ENCODE data around the gene C1orf116. TPM values are rescaled to one million over a fixed set of nuclear protein-coding genes. Genes with fewer than 3 reads are reported as not detected.

The C1orf116 gene
- total and polyA plus RNA-seq, 4 donors = 0.27 to 0.79 (median 0.46) TPM

DNA sequence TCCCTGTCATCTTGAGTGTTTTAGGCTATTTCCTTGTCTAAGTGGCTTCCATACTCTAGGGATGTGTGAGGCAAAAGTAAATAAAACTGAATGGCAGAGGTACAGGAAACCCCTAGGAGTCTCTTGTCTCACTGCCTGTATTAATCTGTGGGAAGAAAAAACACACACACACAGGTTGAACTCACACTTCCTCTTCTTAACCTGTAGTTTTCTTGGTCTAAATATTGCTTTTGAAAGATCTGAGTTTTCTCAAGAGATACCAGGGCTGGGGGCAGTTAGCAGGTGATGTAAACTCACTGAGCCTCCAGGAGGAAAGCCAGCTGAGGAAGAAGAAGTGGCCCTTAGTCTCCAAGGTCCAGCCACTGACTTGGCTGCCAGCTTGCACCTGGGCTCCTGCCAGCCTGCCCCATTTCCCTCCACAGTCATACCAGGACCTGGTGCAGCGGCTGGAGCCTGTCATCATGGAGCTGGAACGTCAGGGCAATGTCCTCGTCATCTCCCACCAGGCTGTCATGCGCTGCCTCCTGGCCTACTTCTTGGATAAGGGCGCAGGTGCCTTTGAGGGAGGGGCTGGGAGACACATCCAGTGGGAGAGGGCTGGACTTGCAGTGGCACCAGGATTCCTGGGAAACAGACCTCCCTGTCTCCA is 37.4 kb upstream of the C1orf116 start:
- no peak overlapping the region for H3K9ac ChIP-seq (ENCODE audit: low read depth in 1 of 2, low read length in 2 of 2)
- H3K9me3 ChIP-seq (ENCODE audit: control insufficient read depth in 4 of 4, low read length in 3 of 4) = no peaks in the 10 kb centered on the region
- H3K27me3 ChIP-seq (ENCODE audit: control insufficient read depth in 4 of 4, insufficient read depth in 4 of 4, low read length in 3 of 4) = no peaks in the 10 kb centered on the region
- no peaks in the 10 kb centered on the region for H3K4me1 ChIP-seq (ENCODE audit: control insufficient read depth in 4 of 4, insufficient read depth in 4 of 4, low read length in 3 of 4)
- peaks cover 0 to 38% (median 20%) of the 10 kb centered on the region in 4 donors for H3K36me3 ChIP-seq (ENCODE audit: control insufficient read depth in 4 of 4, insufficient read depth in 3 of 4, low read depth in 1 of 4, low read length in 3 of 4)
- no peak overlapping the region for H3K4me3 ChIP-seq (ENCODE audit: low read depth in 1 of 3, low read length in 3 of 3)
- TF ChIP-seq, protein P1, sequence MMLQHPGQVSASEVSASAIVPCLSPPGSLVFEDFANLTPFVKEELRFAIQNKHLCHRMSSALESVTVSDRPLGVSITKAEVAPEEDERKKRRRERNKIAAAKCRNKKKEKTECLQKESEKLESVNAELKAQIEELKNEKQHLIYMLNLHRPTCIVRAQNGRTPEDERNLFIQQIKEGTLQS (IDR thresholded peaks at IDR 0.05) = no peak
- TF ChIP-seq HNF4A (conservative IDR thresholded peaks at IDR 0.05) (no peak), HNF4G (IDR thresholded peaks at IDR 0.05) (no peak), RAD21 (IDR thresholded peaks at IDR 0.05) (no peak), FOXA1 (IDR thresholded peaks at IDR 0.05) (no peak), SP1 (IDR thresholded peaks at IDR 0.05) (no peak)
- TF ChIP-seq, protein P2, sequence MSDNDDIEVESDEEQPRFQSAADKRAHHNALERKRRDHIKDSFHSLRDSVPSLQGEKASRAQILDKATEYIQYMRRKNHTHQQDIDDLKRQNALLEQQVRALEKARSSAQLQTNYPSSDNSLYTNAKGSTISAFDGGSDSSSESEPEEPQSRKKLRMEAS (IDR thresholded peaks at IDR 0.05) = no peak
- WGBS = 95% methylated on average over 5 of the region's 5 CpGs
- peak overlapping the region in 1 of 2 donors; percentile 29 for H3K27ac ChIP-seq (ENCODE audit: low read depth in 1 of 2, low read length in 2 of 2)
- DNase-seq (ENCODE audit: low spot score) = no peak

DNA sequence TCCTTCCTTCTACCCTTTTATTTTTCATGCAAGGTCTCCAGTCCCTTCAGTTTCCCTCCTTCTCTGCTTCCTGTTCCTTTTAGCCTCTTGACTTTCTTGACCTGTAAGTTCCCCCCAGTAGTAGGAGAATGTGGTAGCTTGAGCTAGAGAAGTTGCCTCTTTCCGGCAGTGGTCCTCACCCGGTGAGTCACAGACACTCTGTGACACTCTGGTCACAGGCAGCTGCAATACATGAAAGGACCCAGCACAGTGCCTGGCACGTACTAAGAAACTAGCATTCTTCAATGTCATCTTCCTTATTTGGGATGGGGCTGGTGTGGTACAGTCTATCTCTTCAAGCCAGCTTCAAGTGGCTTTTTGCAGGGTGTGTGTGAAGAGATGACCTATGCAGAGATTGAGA is 36.5 kb upstream of the C1orf116 start:
- no peaks in the 10 kb centered on the region for H3K9me3 ChIP-seq (ENCODE audit: control insufficient read depth in 4 of 4, low read length in 3 of 4)
- DNase-seq (ENCODE audit: low spot score) = no peak

DNA sequence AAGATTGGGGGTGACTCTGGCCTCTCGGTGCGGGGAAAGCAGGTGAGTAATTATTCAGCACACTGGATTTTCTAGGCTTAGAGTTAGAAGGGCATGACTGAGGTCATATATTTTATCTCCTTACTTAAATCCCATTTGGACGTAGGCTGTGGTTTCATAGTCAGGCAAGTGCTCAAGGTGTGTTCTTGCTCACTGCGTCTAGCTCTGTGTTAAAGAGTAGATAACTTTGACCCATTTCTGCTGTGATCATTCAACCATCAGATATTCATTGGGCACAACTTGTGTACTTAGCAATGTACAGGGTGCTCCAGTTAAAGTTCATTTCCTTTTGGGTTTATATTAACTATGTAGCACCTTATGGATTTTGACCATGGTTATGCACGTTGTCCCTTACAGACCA is 35.1 kb upstream of the C1orf116 start:
- Histone ChIP-seq H3K27ac (ENCODE audit: low read depth in 1 of 2, low read length in 2 of 2) (no peak overlapping the region), H3K9me3 (ENCODE audit: control insufficient read depth in 4 of 4, low read length in 3 of 4) (no peaks in the 10 kb centered on the region), H3K36me3 (ENCODE audit: control insufficient read depth in 4 of 4, insufficient read depth in 3 of 4, low read depth in 1 of 4, low read length in 3 of 4) (peaks cover 0 to 50% (median 27%) of the 10 kb centered on the region in 4 donors), H3K4me1 (ENCODE audit: control insufficient read depth in 4 of 4, insufficient read depth in 4 of 4, low read length in 3 of 4) (no peaks in the 10 kb centered on the region), H3K4me3 (ENCODE audit: low read depth in 1 of 3, low read length in 3 of 3) (no peak overlapping the region), H3K27me3 (ENCODE audit: control insufficient read depth in 4 of 4, insufficient read depth in 4 of 4, low read length in 3 of 4) (no peaks in the 10 kb centered on the region), H3K9ac (ENCODE audit: low read depth in 1 of 2, low read length in 2 of 2) (no peak overlapping the region)
- WGBS = 86% methylated on average over 5 of the region's 5 CpGs
- DNase-seq (ENCODE audit: low spot score) = peak; percentile 26
- TF ChIP-seq, protein P3, sequence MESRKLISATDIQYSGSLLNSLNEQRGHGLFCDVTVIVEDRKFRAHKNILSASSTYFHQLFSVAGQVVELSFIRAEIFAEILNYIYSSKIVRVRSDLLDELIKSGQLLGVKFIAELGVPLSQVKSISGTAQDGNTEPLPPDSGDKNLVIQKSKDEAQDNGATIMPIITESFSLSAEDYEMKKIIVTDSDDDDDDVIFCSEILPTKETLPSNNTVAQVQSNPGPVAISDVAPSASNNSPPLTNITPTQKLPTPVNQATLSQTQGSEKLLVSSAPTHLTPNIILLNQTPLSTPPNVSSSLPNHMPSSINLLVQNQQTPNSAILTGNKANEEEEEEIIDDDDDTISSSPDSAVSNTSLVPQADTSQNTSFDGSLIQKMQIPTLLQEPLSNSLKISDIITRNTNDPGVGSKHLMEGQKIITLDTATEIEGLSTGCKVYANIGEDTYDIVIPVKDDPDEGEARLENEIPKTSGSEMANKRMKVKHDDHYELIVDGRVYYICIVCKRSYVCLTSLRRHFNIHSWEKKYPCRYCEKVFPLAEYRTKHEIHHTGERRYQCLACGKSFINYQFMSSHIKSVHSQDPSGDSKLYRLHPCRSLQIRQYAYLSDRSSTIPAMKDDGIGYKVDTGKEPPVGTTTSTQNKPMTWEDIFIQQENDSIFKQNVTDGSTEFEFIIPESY (IDR thresholded peaks at IDR 0.05) = no peak
- TF ChIP-seq HNF4G (IDR thresholded peaks at IDR 0.05) = no peak
- no peak for TF ChIP-seq SP1 (IDR thresholded peaks at IDR 0.05)
- no peak for TF ChIP-seq RXRA (IDR thresholded peaks at IDR 0.05)
- no peak for TF ChIP-seq TAF1 (conservative IDR thresholded peaks at IDR 0.05)
- no peak for TF ChIP-seq NR2F2 (IDR thresholded peaks at IDR 0.05)
- TF ChIP-seq YY1 (IDR thresholded peaks at IDR 0.05) = no peak
- TF ChIP-seq, protein P1 (IDR thresholded peaks at IDR 0.05) = no peak
- no peak for TF ChIP-seq JUND (IDR thresholded peaks at IDR 0.05)
- TF ChIP-seq GABPA (IDR thresholded peaks at IDR 0.05 in 1 of 2, conservative IDR thresholded peaks at IDR 0.05 in 1 of 2) = no peak
- no peak for TF ChIP-seq RAD21 (IDR thresholded peaks at IDR 0.05)
- no peak for TF ChIP-seq FOXA1 (IDR thresholded peaks at IDR 0.05)
- no peak for TF ChIP-seq HNF4A (conservative IDR thresholded peaks at IDR 0.05)
- TF ChIP-seq, protein P4, sequence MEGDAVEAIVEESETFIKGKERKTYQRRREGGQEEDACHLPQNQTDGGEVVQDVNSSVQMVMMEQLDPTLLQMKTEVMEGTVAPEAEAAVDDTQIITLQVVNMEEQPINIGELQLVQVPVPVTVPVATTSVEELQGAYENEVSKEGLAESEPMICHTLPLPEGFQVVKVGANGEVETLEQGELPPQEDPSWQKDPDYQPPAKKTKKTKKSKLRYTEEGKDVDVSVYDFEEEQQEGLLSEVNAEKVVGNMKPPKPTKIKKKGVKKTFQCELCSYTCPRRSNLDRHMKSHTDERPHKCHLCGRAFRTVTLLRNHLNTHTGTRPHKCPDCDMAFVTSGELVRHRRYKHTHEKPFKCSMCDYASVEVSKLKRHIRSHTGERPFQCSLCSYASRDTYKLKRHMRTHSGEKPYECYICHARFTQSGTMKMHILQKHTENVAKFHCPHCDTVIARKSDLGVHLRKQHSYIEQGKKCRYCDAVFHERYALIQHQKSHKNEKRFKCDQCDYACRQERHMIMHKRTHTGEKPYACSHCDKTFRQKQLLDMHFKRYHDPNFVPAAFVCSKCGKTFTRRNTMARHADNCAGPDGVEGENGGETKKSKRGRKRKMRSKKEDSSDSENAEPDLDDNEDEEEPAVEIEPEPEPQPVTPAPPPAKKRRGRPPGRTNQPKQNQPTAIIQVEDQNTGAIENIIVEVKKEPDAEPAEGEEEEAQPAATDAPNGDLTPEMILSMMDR (IDR thresholded peaks at IDR 0.05; ENCODE audit: low read depth, low read length, missing input control) = no peak
- no peak for TF ChIP-seq EGR1 (IDR thresholded peaks at IDR 0.05; ENCODE audit: low read depth in 2 of 2)
- TF ChIP-seq FOXA2 (IDR thresholded peaks at IDR 0.05) = no peak
- TF ChIP-seq, protein P2 (IDR thresholded peaks at IDR 0.05) = no peak

More for the DNA sequence above, 36.5 kb upstream of the C1orf116 start:
- peaks cover 0 to 39% (median 21%) of the 10 kb centered on the region in 4 donors for H3K36me3 ChIP-seq (ENCODE audit: control insufficient read depth in 4 of 4, insufficient read depth in 3 of 4, low read depth in 1 of 4, low read length in 3 of 4)
- no peaks in the 10 kb centered on the region for H3K4me1 ChIP-seq (ENCODE audit: control insufficient read depth in 4 of 4, insufficient read depth in 4 of 4, low read length in 3 of 4)
- H3K4me3 ChIP-seq (ENCODE audit: low read depth in 1 of 3, low read length in 3 of 3) = no peak overlapping the region
- H3K9ac ChIP-seq (ENCODE audit: low read depth in 1 of 2, low read length in 2 of 2) = no peak overlapping the region
- H3K27me3 ChIP-seq (ENCODE audit: control insufficient read depth in 4 of 4, insufficient read depth in 4 of 4, low read length in 3 of 4) = no peaks in the 10 kb centered on the region
- WGBS = 91% methylated on average over 3 of the region's 3 CpGs
- no peak overlapping the region for H3K27ac ChIP-seq (ENCODE audit: low read depth in 1 of 2, low read length in 2 of 2)
- TF ChIP-seq HNF4A (conservative IDR thresholded peaks at IDR 0.05) = no peak
- no peak for TF ChIP-seq HNF4G (IDR thresholded peaks at IDR 0.05)
- TF ChIP-seq RAD21 (IDR thresholded peaks at IDR 0.05) = no peak
- TF ChIP-seq TAF1 (conservative IDR thresholded peaks at IDR 0.05) = no peak
- TF ChIP-seq YY1 (IDR thresholded peaks at IDR 0.05) = no peak
- TF ChIP-seq, protein P1 (IDR thresholded peaks at IDR 0.05) = no peak
- TF ChIP-seq GABPA (IDR thresholded peaks at IDR 0.05 in 1 of 2, conservative IDR thresholded peaks at IDR 0.05 in 1 of 2) = no peak
- TF ChIP-seq RXRA (IDR thresholded peaks at IDR 0.05) = no peak
